Measurements from ENCODE around the gene RNF186.

The RNF186 gene

GRCh38 chr1:19797827-19798226 lies 17.3 kb downstream of the RNF186 start (continued):
- no peak for TF ChIP-seq ZNF24 (tag by site-specific recombination; IDR thresholded peaks at IDR 0.05)

GRCh38 chr1:19794583-19794982 lies 20.5 kb downstream of the RNF186 start:
- Histone ChIP-seq H3K4me3 (ENCODE audit: low read depth, low read length) (no peak overlapping the region), H3K9me3 (ENCODE audit: control insufficient read depth, insufficient read depth, low read depth, low read length) (no peaks in the 10 kb centered on the region), H3K27ac (ENCODE audit: extremely low read depth, low read depth, low read length) (no peak overlapping the region), H3K36me3 (ENCODE audit: control insufficient read depth in 2 of 2, insufficient read depth in 1 of 2, low read length in 2 of 2) (no peaks in the 10 kb centered on the region), H3K4me1 (ENCODE audit: control insufficient read depth, insufficient read depth, low read length) (no peaks in the 10 kb centered on the region)
- TF ChIP-seq ZNF146 (tag by site-specific recombination; IDR thresholded peaks at IDR 0.05) (peak; percentile 67), ZNF529 (tag by site-specific recombination; IDR thresholded peaks at IDR 0.05; ENCODE audit: insufficient replicate concordance) (no peak), ZNF530 (tag by site-specific recombination; IDR thresholded peaks at IDR 0.05; ENCODE audit: low read depth) (no peak)
- POLR2A ChIA-PET, result no interaction called here
- CTCF ChIA-PET, result no interaction called here

DNA sequence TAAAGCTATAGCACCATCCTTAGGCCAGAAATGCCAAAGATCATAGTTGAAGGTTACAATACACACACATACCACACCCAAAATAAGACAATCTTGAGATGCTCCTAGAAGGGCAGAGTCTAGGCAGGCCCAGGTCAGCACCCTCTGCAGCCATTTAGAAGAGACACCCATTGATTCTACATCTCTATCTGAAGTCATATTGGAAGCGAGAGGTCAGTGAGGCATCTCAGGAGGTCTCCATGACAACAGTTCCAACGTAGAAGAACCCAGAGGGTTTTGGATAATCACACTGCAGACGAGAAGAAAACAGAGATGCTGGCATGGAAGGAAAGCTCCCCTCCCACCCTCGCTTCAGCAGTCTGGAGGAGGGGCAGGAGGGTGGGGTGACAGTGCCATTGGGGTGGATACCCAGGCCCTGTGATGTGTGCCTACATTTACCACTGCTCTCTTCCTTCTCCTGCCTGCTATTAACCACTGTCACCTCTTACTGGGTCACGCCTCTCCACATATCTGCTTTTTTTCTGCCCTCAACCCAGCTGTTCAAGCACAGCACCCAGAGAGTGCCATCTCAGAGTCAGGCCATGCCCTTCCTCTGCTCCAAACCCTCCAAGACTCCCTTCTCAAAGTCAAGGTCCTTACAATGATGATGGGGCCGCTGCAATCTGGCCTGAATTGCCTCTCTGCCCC lies 21.6 kb downstream of the RNF186 start:
- no peaks in the 10 kb centered on the region for H3K36me3 ChIP-seq (ENCODE audit: control insufficient read depth in 2 of 2, insufficient read depth in 1 of 2, low read length in 2 of 2)
- no peaks in the 10 kb centered on the region for H3K9me3 ChIP-seq (ENCODE audit: control insufficient read depth, insufficient read depth, low read depth, low read length)
- TF ChIP-seq INSM2 (tag by site-specific recombination; IDR thresholded peaks at IDR 0.05), result no peak
- no peak for TF ChIP-seq ZFP41 (tag by site-specific recombination; IDR thresholded peaks at IDR 0.05; ENCODE audit: borderline replicate concordance)
- no peak for TF ChIP-seq WT1 (tag by site-specific recombination; IDR thresholded peaks at IDR 0.05)
- no peak for TF ChIP-seq ZBTB8A (tag by site-specific recombination; IDR thresholded peaks at IDR 0.05)
- no peak for TF ChIP-seq PRDM1 (tag by site-specific recombination; IDR thresholded peaks at IDR 0.05)
- no peak for TF ChIP-seq MZF1 (tag by site-specific recombination; IDR thresholded peaks at IDR 0.05; ENCODE audit: borderline replicate concordance)
- TF ChIP-seq ZFP37 (tag by site-specific recombination; IDR thresholded peaks at IDR 0.05), result no peak
- TF ChIP-seq ZFHX2 (tag by site-specific recombination; conservative IDR thresholded peaks at IDR 0.05), result no peak
- no peak for TF ChIP-seq GLI2 (tag by site-specific recombination; IDR thresholded peaks at IDR 0.05; ENCODE audit: borderline replicate concordance, low read depth)
- TF ChIP-seq, protein P1, sequence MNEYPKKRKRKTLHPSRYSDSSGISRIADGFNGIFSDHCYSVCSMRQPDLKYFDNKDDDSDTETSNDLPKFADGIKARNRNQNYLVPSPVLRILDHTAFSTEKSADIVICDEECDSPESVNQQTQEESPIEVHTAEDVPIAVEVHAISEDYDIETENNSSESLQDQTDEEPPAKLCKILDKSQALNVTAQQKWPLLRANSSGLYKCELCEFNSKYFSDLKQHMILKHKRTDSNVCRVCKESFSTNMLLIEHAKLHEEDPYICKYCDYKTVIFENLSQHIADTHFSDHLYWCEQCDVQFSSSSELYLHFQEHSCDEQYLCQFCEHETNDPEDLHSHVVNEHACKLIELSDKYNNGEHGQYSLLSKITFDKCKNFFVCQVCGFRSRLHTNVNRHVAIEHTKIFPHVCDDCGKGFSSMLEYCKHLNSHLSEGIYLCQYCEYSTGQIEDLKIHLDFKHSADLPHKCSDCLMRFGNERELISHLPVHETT (tag by site-specific recombination; IDR thresholded peaks at IDR 0.05), result no peak
- TF ChIP-seq, protein P2, sequence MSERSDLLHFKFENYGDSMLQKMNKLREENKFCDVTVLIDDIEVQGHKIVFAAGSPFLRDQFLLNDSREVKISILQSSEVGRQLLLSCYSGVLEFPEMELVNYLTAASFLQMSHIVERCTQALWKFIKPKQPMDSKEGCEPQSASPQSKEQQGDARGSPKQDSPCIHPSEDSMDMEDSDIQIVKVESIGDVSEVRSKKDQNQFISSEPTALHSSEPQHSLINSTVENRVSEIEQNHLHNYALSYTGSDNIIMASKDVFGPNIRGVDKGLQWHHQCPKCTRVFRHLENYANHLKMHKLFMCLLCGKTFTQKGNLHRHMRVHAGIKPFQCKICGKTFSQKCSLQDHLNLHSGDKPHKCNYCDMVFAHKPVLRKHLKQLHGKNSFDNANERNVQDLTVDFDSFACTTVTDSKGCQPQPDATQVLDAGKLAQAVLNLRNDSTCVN (tag by site-specific recombination; optimal IDR thresholded peaks at IDR 0.05), result no peak
- no peak for TF ChIP-seq ZNF777 (tag by site-specific recombination; IDR thresholded peaks at IDR 0.05; ENCODE audit: borderline replicate concordance)
- no peak for TF ChIP-seq ZNF501 (tag by site-specific recombination; IDR thresholded peaks at IDR 0.05)
- no peak for TF ChIP-seq ZNF664 (tag by site-specific recombination; IDR thresholded peaks at IDR 0.05)
- TF ChIP-seq ZBTB48 (tag by site-specific recombination; IDR thresholded peaks at IDR 0.05), result no peak
- TF ChIP-seq REPIN1 (tag by site-specific recombination; IDR thresholded peaks at IDR 0.05; ENCODE audit: low read depth), result no peak
- TF ChIP-seq GLIS2 (tag by site-specific recombination; IDR thresholded peaks at IDR 0.05), result no peak
- no peak for TF ChIP-seq ZNF530 (tag by site-specific recombination; IDR thresholded peaks at IDR 0.05; ENCODE audit: low read depth)
- POLR2A ChIA-PET, result no interaction called here
- no peak overlapping the region for H3K27ac ChIP-seq (ENCODE audit: extremely low read depth, low read depth, low read length)
- CTCF ChIA-PET, result no interaction called here
- no peak overlapping the region for H3K4me3 ChIP-seq (ENCODE audit: low read depth, low read length)
- no peaks in the 10 kb centered on the region for H3K4me1 ChIP-seq (ENCODE audit: control insufficient read depth, insufficient read depth, low read length)
